Astrocyte of the cerebellum (primary cell): ENCODE results near the gene CWC25.
A peak's percentile ranks its signal among the peaks of the same experiment; 100 is the strongest.
"Not testable (repeated sequence)": the region's sequence is repeated elsewhere in the genome, so short reads cannot be mapped to it uniquely, and the experiment has no call there.

Experiments used
- DNase-seq: peaks from one replicate; pipeline ENCODE4 v3.0.0-alpha.2; 2011; ENCODE audit warnings: low read depth
- H3K4me3 ChIP-seq: 2 replicates; pipeline ENCODE4 v1.5.1; 2011; ENCODE audit warnings: mild to moderate bottlenecking, low read depth, low read length, moderate library complexity
- CTCF ChIP-seq: IDR thresholded peaks from 2 replicates; pipeline ENCODE4 v1.5.1; 2012; ENCODE audit warnings: low read length, low read depth, moderate library complexity, mild to moderate bottlenecking; ENCODE audit errors: missing control alignments
- in situ Hi-C: cut with HindIII; loops from 2 replicates; pipeline ENCODE4 v1.10.0; 2017; ENCODE audit warnings: low sequenced_read_pairs

Gene CWC25

GRCh38 chr17:38797158-38797490 is 28.0 kb downstream of the CWC25 start:
- peak overlapping the region; percentile 77 for H3K4me3 ChIP-seq
- in situ Hi-C loops: no loop called here
- no peak for TF ChIP-seq CTCF
- DNase-seq: no peak

GRCh38 chr17:38796451-38797157 is 28.5 kb downstream of the CWC25 start:
- in situ Hi-C loops: no loop called here
- no peak overlapping the region for H3K4me3 ChIP-seq
- no peak for TF ChIP-seq CTCF
- DNase-seq: no peak

GRCh38 chr17:38794221-38794620 is 30.9 kb downstream of the CWC25 start:
- no peak for TF ChIP-seq CTCF
- H3K4me3 ChIP-seq: no peak overlapping the region
- no peak for DNase-seq
- in situ Hi-C loops: no loop called here

- no peak overlapping the region for H3K4me3 ChIP-seq
- in situ Hi-C loops: no loop called here
- DNase-seq: no peak
- no peak for TF ChIP-seq CTCF
Observed at GRCh38 chr17:38791162-38791561, 34.0 kb downstream of the CWC25 start.

GRCh38 chr17:38790148-38790707 is 34.9 kb downstream of the CWC25 start:
- H3K4me3 ChIP-seq, DNase-seq, in situ Hi-C loops: not testable (repeated sequence)

GRCh38 chr17:38789185-38789584 is 35.9 kb downstream of the CWC25 start:
- in situ Hi-C loops: no loop called here
- H3K4me3 ChIP-seq: no peak overlapping the region
- no peak for TF ChIP-seq CTCF
- no peak for DNase-seq

GRCh38 chr17:38787999-38788398 is 37.1 kb downstream of the CWC25 start:
- H3K4me3 ChIP-seq, in situ Hi-C loops, DNase-seq: not testable (repeated sequence)

GRCh38 chr17:38786372-38786771 is 38.7 kb downstream of the CWC25 start:
- in situ Hi-C loops: no loop called here
- no peak for DNase-seq
- TF ChIP-seq CTCF: no peak
- H3K4me3 ChIP-seq: no peak overlapping the region
